ENCODE data around the gene MSI1. TPM values are rescaled to one million over a fixed set of nuclear protein-coding genes. Genes with fewer than 3 reads are reported as not detected.

MSI1 gene
- total and polyA plus RNA-seq, 12 donors: 1.1 to 9.6 (median 5.5) TPM

- WGBS, 2 donors: 86 to 90% methylated on average over 4 of the region's 4 CpGs
- Histone ChIP-seq H3K27me3 (no peaks in the 10 kb centered on the region), H3K4me1 (peaks cover 0 to 5% (median 0%) of the 10 kb centered on the region in 9 donors), H3K27ac (no peak overlapping the region), H3K9me3 (no peaks in the 10 kb centered on the region), H3K36me3 (peaks cover 0 to 5% (median 0%) of the 10 kb centered on the region in 9 donors), H3K4me3 (no peak overlapping the region)
- intact Hi-C loops (cut with DNase I): no loop called here
- TF ChIP-seq CTCF (IDR thresholded peaks at IDR 0.05): no peak
- ATAC-seq: no peak
- DNase-seq: no peak
These were observed 15.2 kb downstream of the MSI1 start for GRCh38 chr12:120353556-120354317.

GRCh38 chr12:120353136-120353535 is 15.8 kb downstream of the MSI1 start:
- Histone ChIP-seq H3K4me1 (peaks cover 0 to 5% (median 0%) of the 10 kb centered on the region in 9 donors), H3K27me3 (no peaks in the 10 kb centered on the region), H3K36me3 (peaks cover 0 to 5% (median 0%) of the 10 kb centered on the region in 9 donors), H3K27ac (no peak overlapping the region), H3K4me3 (no peak overlapping the region), H3K9me3 (no peaks in the 10 kb centered on the region)
- DNase-seq (no peak), ATAC-seq (no peak)
- WGBS, 2 donors: 95 to 96% methylated on average over 6 of the region's 6 CpGs
- intact Hi-C loops (cut with DNase I): no loop called here
- TF ChIP-seq CTCF (IDR thresholded peaks at IDR 0.05): no peak

GRCh38 chr12:120352117-120352516 is 16.8 kb downstream of the MSI1 start:
- Histone ChIP-seq H3K27ac (no peak overlapping the region), H3K9me3 (no peaks in the 10 kb centered on the region), H3K27me3 (no peaks in the 10 kb centered on the region), H3K36me3 (peaks cover 0 to 12% (median 0%) of the 10 kb centered on the region in 9 donors), H3K4me1 (peaks cover 0 to 5% (median 0%) of the 10 kb centered on the region in 9 donors), H3K4me3 (no peak overlapping the region)
- TF ChIP-seq CTCF (IDR thresholded peaks at IDR 0.05): no peak
- intact Hi-C loops (cut with DNase I): no loop called here
- DNase-seq (no peak), ATAC-seq (no peak)
- 71 to 86% methylated on average over 5 of the region's 5 CpGs for WGBS, 2 donors

GRCh38 chr12:120350576-120351350 is 18.2 kb downstream of the MSI1 start:
- intact Hi-C loops (cut with DNase I): no loop called here
- no peak for ATAC-seq
- H3K9me3 ChIP-seq: no peaks in the 10 kb centered on the region
- 80 to 86% methylated on average over 19 of the region's 19 CpGs for WGBS, 2 donors
- H3K36me3 ChIP-seq: peaks cover 0 to 14% (median 0%) of the 10 kb centered on the region in 9 donors
- H3K27ac ChIP-seq: no peak overlapping the region
- no peak for TF ChIP-seq CTCF (IDR thresholded peaks at IDR 0.05)
- H3K27me3 ChIP-seq: no peaks in the 10 kb centered on the region
- no peak overlapping the region for H3K4me3 ChIP-seq
- DNase-seq: no peak
- H3K4me1 ChIP-seq: no peaks in the 10 kb centered on the region
